ENCODE results near the gene JAKMIP2. TPM values are rescaled to one million over a fixed set of nuclear protein-coding genes. Genes with fewer than 3 reads are reported as not detected.
"Not testable (repeated sequence)": the region's sequence is repeated elsewhere in the genome, so short reads cannot be mapped to it uniquely, and the experiment has no call there.

Gene JAKMIP2
- polyA plus RNA-seq, 4 donors: 3.6 to 5.4 (median 4.9) TPM

GRCh38 chr5:147565524-147565923 is 217.0 kb downstream of the JAKMIP2 start:
- DNase-seq (ENCODE audit: low read depth in 4 of 4, low spot score in 3 of 4): no peak

- DNase-seq (ENCODE audit: low read depth in 4 of 4, low spot score in 3 of 4): no peak
Observed at GRCh38 chr5:147564124-147564486, 218.4 kb downstream of the JAKMIP2 start.

- DNase-seq (ENCODE audit: low read depth in 4 of 4, low spot score in 3 of 4): no peak
Observed at GRCh38 chr5:147563466-147564123, 218.9 kb downstream of the JAKMIP2 start.

- no peak for DNase-seq (ENCODE audit: low read depth in 4 of 4, low spot score in 3 of 4)
Observed at GRCh38 chr5:147561435-147561834, 221.1 kb downstream of the JAKMIP2 start.

- DNase-seq (ENCODE audit: low read depth in 4 of 4, low spot score in 3 of 4): no peak
Observed at GRCh38 chr5:147560718-147561331, 221.7 kb downstream of the JAKMIP2 start.

- DNase-seq (ENCODE audit: low read depth in 4 of 4, low spot score in 3 of 4): no peak
Observed at GRCh38 chr5:147559749-147560148, 222.8 kb downstream of the JAKMIP2 start.

GRCh38 chr5:147558826-147559225 is 223.7 kb downstream of the JAKMIP2 start:
- DNase-seq (ENCODE audit: low read depth in 4 of 4, low spot score in 3 of 4): no peak

- no peak for DNase-seq (ENCODE audit: low read depth in 4 of 4, low spot score in 3 of 4)
Observed at GRCh38 chr5:147557876-147558745, 224.4 kb downstream of the JAKMIP2 start.

- DNase-seq (ENCODE audit: low read depth in 4 of 4, low spot score in 3 of 4): no peak
Observed at GRCh38 chr5:147555176-147555575, 227.4 kb downstream of the JAKMIP2 start.

GRCh38 chr5:147554261-147554817 is 228.2 kb downstream of the JAKMIP2 start:
- DNase-seq (ENCODE audit: low read depth in 4 of 4, low spot score in 3 of 4): peak; percentile 25 to 42 (median 37)

GRCh38 chr5:147553817-147554216 is 228.7 kb downstream of the JAKMIP2 start:
- not testable (repeated sequence) for DNase-seq (ENCODE audit: low read depth in 4 of 4, low spot score in 3 of 4)

GRCh38 chr5:147552897-147553296 is 229.6 kb downstream of the JAKMIP2 start:
- DNase-seq (ENCODE audit: low read depth in 4 of 4, low spot score in 3 of 4): no peak

- DNase-seq (ENCODE audit: low read depth in 4 of 4, low spot score in 3 of 4): no peak
Observed at GRCh38 chr5:147551677-147552076, 230.9 kb downstream of the JAKMIP2 start.

- DNase-seq (ENCODE audit: low read depth in 4 of 4, low spot score in 3 of 4): no peak
Observed at GRCh38 chr5:147547730-147548129, 234.8 kb downstream of the JAKMIP2 start.

- DNase-seq (ENCODE audit: low read depth in 4 of 4, low spot score in 3 of 4): no peak
Observed at GRCh38 chr5:147544556-147544955, 238.0 kb downstream of the JAKMIP2 start.

- DNase-seq (ENCODE audit: low read depth in 4 of 4, low spot score in 3 of 4): no peak
Observed at GRCh38 chr5:147539053-147539452, 243.5 kb downstream of the JAKMIP2 start.

- no peak for DNase-seq (ENCODE audit: low read depth in 4 of 4, low spot score in 3 of 4)
Observed at GRCh38 chr5:147538236-147538635, 244.3 kb downstream of the JAKMIP2 start.

All from right renal pelvis (tissue), 4 donors.